Skin of body (tissue), 2 donors: ENCODE results near the gene ODF2. TPM values are rescaled to one million over a fixed set of nuclear protein-coding genes. Genes with fewer than 3 reads are reported as not detected.
"Not testable (repeated sequence)": the region's sequence is repeated elsewhere in the genome, so short reads cannot be mapped to it uniquely, and the experiment has no call there.

Source experiments
- DNase-seq: peaks from one replicate; lab custom pipeline; 2025; lab: John Stamatoyannopoulos, UW
- total RNA-seq: library from RNA; depleted of rRNA; stranded (reverse); fragments of >200 nt; gene quantifications from one replicate; pipeline ENCODE4 v1.2.3, GENCODE V29; 2014

The ODF2 gene
- total RNA-seq, 1 donor from 2014 or later = 23.0 TPM

DNA sequence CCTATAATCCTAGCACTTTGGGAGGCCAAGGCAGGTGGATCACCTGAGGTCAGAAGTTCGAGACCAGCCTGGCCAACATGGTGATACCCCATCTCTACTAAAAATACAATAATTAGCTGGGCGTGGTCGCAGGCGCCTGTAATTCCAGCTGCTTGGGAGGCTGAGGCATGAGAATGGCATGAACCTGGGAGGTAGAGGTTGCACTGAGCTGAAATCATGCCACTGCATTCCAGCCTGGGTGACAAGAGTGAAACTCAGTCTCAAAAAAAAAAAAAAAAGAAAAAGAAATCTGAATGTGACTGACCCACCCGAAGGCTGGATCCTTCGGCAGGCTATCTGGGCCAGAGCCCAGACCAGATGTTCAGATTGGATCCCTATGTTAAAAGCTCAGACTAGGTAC, 32.5 kb upstream of the ODF2 start:
- not testable (repeated sequence) for DNase-seq

DNA sequence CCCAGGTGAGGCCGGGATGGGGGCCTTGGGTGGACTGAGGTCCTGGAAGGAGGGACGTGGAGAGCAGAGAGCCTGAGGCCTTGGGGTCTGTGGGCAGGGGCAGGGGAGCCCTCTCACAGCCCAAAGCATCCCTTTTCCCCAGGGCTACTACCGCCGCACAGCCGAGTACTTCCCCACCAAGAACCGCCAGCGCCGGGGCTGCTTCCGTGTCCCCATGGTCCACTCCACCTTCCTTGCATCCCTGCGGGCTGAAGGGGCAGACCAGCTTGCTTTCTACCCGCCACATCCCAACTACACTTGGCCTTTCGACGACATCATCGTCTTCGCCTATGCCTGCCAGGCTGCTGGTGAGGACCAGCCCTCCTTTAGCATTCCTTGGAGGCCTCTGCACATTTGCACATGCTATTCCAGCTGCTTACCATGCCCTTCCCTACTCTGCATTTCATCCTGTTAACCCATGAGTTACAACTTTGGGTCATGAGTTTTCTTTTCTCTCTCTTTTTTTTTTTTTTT, 31.5 kb upstream of the ODF2 start:
- DNase-seq = no peak

DNA sequence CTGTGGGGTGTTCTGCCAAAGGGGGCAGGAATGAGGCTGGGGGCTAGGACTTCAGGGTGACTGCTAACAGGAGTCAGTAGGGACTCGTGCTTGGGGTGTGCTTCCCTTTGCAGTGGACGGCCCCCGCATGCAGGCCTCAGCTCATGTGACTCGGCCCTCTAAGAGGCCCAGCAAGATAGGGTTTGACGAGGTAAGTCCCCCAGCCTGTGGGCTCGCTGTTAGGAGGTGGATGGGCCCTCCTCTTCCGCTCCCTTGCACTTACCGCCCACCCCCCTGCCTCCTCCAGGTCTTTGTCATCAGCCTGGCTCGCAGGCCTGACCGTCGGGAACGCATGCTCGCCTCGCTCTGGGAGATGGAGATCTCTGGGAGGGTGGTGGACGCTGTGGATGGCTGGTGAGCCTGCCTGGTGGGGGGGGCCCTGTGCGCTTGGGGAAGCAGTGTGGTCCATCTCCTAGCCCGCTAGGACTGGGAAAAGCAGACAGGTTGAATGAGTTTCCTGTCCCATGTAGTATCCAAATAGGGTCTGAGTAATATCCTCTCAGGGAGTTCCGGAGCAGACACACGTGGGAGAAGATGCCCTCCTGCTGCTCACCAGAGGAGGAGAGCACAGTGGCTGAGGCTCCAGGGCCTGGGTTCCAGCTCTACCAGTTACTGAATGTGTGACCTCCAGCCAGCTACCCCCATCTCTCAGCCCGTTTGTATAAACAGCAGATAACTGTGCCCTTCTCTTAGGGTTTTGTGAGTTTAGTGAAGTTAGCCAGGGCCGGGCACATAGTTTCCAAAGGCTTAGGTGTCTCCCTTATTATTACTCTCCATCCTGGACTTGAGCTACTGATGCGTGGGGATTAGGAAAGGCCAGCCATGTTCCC, 26.9 kb upstream of the ODF2 start:
- DNase-seq = no peak

DNA sequence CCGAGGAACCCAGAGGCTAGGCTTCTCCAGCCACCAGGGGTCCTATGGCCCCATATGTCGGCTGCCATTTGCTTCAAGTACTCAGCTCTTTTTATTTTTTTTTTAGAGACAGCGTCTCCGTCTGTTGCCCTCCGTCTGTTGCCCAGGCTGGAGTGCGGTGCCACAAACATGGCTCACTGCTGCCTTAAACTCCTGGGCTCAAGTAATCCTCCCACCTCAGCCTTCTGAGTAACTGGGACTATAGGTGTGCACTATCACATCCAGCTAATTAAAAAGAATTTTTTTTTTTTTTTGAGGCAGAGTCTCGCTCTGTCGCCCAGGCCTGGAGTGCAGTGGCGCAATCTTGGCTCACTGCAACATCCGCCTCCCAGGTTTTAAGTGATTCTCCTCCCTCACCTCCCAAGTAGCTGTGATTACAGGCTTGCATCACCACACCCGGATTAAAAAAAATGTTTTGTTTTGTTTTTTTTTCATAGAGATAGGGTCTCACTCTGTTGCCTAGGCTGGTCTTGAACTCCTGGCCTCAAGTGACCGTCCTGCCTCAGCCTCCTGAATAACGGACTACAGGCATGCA, 26.2 kb upstream of the ODF2 start:
- DNase-seq = no peak

DNA sequence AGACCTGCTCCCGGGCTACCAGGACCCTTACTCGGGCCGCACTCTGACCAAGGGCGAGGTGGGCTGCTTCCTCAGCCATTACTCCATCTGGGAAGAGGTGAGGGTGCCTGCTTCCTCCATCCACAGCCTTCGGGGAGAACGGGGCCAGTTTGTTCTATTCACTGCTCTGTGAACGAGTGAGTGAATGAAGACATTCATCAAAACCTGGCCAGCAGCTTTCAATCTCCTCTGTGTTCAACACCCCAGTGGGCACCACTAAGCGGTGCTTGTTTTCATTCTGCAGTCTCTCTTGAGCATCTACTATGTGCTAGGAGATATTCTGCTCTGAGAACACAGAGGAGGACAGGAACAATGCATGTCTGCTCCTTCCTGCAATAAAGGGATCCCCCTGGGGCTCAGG, 24.6 kb upstream of the ODF2 start:
- DNase-seq = no peak

DNA sequence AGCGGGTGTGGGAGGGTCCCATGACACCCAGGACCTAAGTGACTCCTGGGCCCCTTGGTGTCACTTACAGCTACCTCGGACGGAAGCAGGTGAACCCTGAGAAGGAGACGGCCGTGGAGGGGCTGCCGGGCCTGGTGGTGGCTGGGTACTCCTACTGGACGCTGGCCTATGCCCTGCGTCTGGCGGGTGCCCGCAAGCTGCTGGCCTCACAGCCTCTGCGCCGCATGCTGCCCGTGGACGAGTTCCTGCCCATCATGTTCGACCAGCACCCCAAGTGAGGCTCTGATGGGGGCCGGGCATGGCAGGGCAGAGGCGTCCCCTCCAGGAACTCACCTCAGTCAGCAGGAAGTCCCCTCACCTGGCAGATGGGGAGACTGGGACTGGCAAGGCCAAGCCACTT, 21.5 kb upstream of the ODF2 start:
- no peak for DNase-seq

DNA sequence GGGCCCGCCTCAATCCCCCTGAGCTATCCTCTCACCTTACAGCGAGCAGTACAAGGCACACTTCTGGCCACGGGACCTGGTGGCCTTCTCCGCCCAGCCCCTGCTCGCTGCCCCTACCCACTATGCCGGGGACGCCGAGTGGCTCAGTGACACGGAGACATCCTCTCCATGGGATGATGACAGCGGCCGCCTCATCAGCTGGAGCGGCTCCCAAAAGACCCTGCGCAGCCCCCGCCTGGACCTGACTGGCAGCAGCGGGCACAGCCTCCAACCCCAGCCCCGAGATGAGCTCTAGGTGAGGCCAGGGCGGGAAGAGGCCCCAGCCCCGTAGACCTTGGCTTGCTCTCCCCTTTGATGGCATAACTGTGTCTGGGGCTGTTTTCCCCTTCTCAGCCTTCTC, 20.2 kb upstream of the ODF2 start:
- DNase-seq = no peak

DNA sequence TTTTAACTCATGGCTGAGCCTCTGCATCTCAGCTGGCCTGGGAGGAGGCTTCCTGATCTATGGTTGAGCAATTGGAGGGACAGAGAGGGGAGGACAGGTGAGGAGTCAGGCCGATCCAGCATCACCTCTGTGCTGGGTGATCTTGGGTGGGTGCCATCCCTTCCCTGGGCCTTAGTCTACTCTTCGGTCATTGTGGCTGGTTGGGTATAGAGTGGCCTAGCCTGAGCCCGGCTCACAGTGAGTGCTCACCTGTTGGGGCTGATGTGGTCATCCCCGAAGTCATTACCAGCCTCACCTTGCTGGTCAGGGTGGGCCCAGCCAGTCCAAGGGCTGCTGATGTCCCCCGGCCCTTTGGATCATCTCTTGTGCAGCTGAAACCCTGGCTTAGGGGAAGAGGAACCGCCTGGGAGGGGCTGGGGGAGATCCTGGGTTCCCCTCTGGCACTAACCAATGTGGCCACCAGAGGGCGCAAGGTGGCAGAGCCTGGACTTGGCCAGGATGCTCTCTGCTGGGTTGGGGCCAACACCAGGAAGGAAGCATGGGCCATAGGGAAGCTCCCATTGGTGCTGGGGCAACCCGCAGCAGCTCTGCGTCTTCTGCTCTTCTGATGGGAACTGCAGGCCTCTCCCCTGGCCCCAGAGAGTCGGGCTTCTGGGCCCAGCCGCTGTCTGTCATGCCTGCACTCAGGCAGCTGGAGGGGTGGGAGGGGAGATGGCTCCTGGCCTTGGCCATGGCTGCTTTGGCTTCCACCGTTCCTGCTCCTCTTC, 17.3 kb upstream of the ODF2 start:
- DNase-seq = peak; percentile 61

DNA sequence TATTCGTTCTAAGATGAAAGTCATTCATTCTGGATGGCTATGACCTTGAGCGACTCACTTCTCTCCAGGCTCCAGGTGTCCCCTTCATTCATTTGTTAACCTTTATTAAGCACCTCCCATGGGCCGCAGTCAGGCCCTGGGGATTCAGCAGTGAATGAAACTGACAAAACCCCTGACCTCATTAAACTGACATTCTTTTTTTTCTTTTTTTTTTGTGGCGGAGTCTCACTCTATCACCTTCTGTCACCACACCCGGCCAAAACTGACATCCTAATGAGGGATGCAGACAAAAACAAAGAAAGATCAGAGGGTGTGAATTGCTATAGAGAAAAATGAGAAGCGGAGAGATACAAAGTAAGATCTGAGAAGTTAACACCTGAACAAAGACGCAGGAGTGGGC, 16.5 kb upstream of the ODF2 start:
- no peak for DNase-seq

DNA sequence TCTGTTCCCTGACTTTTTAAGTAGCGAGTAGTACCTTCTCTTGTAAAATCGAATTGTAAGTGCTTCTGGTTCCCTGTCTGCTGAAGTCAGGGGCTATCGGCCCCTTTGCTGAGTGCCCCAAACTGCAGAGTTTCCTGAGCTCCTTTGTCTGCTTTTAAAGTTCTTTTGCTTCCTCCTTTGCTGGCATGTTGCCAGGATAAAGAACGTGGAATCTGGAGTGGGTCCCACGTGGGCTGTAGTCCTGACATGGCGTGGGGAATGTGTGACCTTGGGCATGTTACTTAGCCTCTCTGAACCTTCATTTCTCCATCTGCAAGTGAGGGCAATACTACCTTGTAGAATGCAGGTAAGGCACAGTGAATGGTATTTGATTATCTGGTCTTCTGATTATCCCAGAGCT, 13.7 kb upstream of the ODF2 start:
- DNase-seq = no peak

DNA sequence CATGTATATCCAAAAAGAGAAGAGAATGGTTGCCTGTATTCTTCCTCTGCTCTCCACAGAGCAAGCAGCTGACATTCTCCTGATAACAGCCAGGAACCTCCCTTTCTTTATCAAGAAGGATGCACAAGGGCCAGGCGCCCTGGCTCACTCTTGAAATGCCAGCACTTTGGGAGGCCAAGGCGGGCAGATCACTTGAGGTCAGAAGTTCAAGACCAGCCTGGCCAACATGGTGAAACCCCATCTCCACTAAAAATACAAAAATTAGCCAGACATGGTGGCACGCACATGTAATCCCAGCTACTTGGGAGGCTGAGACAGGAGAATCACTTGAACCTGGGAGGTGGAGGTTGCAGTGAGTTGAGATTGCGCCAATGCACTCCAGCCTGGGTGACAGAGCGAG, 9.3 kb upstream of the ODF2 start:
- DNase-seq = not testable (repeated sequence)

DNA sequence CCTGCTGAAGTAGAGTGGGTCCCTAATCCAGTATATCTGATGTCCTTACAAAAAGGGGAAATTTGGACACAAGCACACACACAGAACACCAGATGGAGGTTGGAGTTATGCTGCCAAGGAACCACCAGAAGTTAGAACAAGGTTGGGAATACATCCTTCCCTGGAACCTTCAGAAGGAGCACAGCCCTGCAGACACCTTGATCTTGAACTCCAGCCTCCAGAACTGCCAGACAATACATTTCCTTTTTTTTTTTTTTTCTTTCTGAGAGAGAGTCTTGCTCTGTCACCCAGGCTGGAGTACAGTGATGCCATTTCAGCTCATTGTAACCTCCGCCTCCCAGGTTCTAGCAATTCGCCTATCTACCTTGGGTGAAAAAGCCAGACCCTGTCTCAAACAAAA, 7.1 kb upstream of the ODF2 start:
- no peak for DNase-seq

DNA sequence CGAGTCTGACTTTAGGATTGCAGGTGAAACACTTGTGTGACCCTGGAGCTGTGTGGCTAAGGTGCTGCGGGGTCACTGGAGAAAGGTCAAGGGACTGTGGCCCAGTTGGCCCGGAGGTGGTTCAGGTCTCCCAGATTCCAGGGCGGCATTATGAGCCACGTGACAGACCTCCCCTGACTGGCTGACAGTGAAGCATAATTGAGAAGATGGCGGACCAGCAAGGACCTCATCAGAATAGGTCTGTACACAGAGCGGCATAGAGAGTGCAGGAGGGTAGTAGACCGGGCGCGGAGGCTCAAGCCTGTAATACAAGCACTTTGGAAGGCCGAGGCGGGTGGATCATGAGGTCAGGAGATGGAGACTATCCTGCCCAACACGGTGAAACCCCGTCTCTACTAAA, 815 bp upstream of the ODF2 start:
- no peak for DNase-seq

DNA sequence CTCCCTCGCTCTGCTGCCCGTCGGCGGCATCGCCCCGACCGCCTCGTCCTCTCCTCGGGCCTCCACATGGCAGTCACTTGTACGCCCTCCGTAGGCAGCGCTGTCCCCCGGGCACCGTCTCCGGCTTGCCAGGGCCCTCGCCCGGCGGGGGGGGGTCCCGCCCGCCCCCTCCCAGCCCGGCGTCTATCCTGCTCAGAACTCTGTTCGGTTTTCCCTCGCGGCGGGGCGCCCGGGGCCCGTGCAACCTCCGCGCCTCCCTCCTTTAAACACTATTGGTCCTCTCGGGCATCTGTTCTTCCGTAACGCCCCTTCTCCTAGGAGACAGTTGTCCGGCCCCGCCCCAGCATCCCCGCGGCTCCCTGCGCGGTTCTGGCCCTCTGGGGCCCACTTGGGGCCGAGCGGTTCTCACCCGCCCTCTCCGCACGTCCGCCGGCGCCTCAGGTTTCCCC, 831 bp downstream of the ODF2 start:
- no peak for DNase-seq

DNA sequence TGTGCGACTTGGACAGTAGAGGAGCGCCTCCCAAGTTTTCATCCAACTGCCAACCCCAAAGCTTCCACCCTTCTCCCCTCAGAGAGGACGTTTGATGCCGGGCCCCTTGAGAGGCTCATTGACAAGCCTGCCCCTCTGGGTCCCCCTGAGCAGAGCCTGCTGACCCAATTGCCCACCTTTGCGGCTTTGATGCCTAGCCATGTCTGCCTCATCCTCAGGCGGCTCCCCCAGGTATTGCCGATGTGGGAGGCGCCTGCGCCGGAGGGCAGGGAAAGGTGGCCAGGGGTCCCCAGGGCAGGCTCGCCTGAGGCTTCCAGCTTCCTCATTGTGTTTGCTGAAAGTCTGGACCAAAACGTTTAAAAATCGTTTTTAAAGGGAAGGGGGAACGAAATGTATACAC, 1.4 kb downstream of the ODF2 start:
- DNase-seq = no peak

DNA sequence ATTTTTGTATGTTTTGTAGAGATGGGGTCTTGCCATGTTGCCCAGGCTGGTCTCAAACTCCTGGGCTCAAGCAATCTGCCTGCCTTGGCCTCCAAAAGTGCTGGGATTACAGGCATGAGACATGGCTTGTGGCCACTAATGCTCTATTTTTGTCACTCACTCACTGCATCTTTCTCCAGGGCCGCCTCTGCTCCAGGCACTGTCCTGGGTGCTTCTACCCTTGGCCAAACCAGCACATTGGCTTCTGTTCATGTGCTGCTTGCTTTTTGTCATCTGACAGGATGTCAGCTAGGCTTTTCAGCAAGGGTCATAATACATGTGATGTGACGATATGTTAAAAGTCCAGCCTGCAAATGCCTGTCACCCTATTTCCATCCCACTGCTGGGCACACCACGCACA, 3.2 kb downstream of the ODF2 start:
- no peak for DNase-seq

DNA sequence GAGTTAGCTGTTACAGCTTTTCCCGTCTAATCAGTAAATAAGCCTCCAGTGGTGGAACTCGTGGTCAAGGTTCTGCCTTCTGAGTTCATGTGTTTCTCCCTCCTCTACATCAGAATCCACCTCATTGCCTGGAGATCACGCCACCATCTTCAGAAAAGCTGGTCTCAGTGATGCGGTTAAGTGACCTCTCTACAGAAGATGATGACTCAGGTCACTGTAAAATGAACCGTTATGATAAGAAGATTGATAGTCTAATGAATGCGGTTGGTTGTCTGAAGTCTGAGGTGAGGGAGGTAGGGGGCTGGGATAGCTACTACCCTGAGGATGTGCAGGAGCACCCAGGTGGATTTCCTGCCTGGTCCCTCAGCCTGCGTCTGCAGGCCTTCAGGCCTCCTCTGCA, 13.3 kb downstream of the ODF2 start:
- DNase-seq = no peak

DNA sequence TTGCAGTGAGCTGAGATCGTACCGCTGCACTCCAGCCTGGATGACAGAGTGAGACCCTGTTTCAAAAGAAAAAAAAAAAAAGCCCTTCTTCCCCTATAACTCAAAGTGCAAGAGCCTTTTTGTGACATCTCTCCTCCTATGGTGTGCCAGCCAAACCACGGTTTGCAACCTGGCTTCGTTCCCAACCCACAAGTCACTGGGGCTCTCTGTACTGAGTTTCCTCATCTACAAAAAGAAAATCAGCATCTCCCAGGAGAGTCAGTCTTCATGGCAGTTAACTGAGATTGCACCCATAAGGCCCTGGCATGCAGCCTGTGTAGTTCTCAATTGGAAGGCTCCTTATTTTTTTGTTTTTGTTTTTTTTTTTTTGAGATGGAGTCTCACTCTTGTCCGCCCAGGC, 14.8 kb downstream of the ODF2 start:
- DNase-seq = no peak

DNA sequence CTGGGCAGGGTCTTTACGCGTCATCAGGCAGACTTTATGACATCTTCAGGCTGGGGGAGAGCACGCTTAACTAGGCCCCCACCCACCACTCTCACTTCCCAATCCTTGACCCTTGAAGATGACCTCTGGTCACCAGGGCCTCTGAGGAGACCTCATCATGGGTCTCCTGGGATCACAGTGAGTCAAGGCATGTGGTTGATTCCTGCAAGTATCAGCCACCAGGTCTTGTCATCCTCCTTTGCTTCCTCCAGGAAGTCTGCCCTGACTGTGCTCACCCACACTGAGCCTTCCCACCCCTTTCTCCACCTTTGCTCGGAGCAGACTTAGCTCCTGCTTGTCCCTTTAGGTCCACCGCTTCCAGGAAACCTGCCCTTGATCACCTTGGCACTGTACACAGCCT, 17.3 kb downstream of the ODF2 start:
- DNase-seq = no peak

DNA sequence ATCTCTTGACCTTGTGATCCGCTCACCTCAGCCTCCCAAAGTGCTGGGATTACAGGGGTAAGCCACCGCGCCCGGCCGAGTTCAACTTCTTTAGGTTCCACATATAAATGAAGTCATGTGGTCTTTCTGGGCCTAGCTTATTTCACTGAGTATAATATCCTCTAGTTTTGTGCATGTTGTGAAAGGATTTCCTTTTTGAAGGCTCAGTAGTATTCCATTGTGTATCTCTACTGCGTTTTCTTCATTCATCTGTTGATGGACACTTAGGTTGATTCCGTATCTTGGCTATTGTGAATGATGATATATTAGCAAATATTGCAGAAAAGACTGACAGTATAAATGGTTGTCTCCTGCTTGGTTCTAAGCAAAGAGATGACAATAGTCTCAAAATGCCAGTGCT, 20.1 kb downstream of the ODF2 start:
- DNase-seq = no peak

DNA sequence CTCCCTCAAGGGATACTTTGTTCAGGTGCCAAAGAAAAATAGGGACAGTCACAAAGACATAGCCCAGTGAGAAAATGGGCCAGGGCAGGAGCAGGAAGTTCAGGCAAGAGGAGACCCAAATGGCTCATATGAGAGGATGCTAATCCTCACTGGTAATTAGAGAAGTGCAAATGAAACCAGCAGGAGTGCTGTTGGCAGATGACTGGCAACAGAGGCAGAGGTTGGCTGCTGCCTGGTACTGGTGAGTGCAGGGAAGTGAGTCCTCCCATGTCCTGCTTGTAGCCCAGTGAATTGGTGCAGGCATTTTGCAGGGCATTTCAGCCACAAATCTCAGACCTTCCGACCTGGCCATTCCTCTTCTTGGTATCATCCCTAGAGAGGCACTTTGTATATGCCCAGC, 23.5 kb downstream of the ODF2 start:
- DNase-seq = no peak

DNA sequence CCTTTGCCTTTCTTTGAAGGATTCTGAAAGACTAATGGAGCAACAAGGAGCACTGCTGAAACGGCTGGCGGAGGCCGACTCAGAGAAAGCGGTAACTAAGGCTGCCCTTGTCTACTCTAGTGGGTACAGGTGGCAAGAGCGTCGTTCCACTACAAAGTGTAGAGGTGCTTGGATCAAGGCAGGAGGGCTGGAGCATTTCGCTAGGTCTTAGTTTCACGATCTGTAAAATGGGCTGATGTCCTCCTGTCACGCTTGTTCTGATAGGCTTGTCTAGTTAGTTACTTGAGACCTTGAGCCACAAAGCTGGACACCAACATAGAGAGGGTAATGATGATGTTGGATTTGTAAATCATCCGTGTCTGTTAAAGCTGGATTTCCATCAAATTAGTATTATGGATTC, 25.8 kb downstream of the ODF2 start:
- DNase-seq = no peak
